HG02588 (cell line): ENCODE measurements around the gene SYP.
A peak's percentile ranks its signal among the peaks of the same experiment; 100 is the strongest.

Experiments
- ATAC-seq: cut with Tn5 transposase; IDR thresholded peaks from one replicate; pipeline ENCODE4 v1.9.1; 2021; ENCODE audit warnings: mild to moderate bottlenecking, moderate library complexity; ENCODE audit not compliant: unreplicated experiment

The SYP gene

DNA sequence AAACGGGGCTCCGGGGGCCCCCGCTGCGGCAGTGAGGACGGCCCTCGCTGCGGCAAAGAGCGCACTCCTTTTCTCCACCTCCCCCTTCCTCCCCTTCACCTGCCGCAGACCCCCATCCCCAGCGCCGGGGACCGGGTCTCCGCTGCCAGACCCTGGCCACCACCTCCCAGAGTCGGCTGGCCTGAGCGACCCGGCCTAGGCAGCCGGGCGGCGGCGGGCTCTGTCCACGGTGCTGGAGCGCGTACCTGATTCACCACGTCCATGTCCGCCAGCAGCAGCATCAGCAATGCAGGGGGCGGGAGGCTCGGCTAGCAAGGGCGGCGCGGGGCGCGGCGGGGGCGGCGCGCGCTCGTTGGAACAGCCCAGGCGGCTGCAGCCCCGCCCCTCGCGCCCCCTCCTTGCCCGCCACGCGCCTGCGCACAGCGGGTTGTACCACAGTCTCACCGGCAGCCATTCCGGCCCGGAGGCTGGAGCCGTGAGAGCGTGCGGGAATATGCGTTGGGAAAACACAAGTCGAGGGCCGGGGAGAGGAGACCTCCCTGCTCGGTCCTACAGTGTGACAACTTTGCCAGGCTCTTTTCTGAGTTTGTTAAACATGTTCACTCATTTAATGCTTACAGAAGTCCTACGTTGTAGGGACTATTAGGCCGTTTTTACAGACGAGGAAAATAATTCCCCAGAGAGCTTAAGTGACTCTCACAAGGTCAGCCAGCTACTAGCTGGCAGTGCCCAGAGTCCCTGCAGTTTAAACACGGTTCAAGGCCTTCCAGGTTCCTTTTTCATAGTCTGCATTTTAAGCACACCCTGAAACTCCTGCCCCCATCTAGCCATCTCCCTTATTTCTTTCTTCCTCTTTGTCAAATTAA is at the start of gene SYP:
Gene SYP (minus strand): TSS at position 288 of the 866 bp plus-strand sequence. CDS start 7 bp downstream, at position 281.
- ATAC-seq: peak; percentile 96

DNA sequence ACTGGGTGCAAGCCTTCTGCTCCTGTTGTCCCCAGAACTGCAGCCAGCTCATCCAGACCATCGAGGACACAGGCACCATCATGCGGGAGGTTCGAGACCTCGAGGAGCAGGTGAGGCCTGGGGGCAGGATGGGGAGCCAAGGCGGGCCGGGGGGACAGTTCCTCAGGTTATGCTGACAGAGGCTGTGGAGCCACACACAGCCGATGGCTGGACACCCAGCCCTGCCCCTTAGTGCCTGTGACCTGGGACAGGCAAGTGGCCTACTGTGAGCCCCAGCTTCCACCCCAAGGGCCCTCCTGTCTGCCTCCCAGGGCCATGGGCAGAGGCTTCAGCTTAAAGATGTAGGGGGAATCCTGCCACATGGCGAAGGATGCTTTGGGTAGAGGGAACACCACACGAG is 49.6 kb upstream of the SYP start:
- ATAC-seq: no peak

DNA sequence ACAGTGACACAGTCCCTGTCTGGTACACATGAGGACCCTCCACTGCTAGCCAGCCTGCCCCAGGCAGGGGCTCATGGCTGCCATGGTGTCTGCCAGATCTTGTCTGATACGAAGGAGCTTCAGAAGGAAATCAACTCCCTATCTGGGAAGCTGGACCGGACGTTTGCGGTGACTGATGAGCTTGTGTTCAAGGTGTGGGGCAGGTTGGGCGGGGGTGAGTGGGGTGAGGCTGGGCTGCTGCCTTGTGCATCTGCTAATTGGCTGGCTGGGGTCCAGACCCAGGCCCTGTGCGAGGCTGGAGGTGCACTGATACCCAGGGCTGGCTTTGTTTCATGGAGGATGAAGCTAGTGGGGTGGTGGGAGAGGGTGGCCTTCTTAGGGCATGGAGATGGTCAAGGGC is 49.1 kb upstream of the SYP start:
- no peak for ATAC-seq

DNA sequence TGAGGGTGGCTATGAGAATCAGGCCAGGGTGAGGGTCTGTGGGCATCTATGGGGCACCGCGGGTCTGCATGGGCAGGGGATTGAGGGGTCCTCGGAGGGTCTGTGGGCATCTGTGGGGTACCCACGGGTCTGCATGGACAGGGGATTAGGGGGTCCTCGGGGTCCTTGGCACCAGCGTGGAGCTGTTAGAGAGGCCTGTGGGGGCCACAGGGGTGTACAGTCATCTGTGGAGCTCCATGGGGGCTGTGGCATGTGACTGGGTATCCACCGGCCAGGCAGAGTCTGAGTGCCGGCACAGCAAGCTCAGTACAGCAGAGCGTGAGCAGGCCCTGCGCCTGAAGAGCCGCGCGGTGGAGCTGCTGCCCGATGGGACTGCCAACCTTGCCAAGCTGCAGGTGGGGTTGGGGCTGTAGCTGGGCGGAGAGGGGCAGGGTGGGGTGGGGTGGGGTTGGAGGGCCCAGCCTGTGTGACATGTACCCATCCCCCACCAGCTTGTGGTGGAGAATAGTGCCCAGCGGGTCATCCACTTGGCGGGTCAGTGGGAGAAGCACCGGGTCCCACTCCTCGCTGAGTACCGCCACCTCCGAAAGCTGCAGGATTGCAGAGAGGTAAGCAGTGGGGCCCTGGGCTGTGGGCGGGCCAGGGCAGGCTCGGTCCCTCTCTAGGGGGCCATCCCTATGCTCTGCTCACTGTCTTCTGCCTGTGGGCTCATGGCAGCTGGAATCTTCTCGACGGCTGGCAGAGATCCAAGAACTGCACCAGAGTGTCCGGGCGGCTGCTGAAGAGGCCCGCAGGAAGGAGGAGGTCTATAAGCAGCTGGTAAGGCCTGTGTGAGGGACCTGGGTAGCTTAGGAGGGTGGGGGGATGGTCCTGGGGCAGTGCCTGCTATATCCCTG is 48.2 kb upstream of the SYP start:
- no peak for ATAC-seq

DNA sequence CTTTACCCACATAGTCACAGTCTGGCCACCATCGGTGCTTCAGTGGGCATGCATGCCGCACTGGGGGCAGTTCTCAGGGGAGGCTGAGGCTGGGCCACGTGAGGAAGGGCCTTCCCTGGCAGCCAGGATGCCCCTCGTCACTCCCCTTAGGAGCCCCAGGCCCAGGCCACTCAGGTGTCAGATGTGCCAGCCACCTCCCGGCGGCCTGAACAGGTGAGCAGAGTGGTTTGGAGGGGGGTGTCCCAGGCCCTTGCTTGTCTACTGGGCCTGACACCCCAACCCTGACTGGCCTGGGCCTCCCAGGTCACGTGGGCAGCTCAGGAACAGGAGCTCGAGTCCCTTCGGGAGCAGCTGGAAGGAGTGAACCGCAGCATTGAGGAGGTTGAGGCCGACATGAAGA is 47.4 kb upstream of the SYP start:
- ATAC-seq: no peak

DNA sequence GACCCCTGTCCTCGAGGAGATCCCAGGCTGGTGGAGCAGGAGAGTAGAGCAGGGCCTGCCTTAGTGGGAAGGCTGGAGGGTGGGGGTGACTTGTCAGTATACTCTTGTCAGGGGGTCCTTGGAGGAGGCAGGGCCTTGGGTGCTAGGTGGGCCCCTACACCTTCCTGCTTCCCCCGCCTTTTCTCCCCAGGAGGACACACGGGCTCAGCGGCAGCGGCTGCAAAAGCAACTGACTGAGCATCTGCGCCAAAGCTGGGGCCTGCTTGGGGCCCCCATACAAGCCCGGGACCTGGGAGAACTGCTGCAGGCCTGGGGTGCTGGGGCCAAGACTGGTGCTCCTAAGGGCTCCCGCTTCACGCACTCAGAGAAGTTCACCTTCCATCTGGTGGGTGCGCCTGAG is 46.5 kb upstream of the SYP start:
- ATAC-seq: no peak

DNA sequence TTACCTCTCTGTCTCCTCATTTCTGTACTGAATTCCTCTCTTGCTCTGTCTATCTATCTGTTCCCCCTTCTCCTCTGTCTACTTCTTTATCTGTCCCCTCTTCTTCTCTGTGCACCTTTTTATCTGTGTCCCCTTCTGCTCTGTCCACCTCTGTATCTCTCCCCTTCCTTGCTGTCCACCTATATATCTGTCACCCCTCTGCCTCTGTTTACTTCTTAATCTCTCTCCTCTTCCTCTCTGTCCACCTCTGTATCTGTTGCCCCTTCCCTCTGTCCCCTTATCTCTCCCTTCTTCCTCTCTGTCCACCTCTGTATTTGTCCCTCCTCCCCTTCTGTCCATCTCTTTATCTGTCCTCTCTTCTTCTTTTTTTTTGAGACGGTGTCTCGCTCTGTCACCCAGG is 44.2 kb upstream of the SYP start:
- no peak for ATAC-seq

DNA sequence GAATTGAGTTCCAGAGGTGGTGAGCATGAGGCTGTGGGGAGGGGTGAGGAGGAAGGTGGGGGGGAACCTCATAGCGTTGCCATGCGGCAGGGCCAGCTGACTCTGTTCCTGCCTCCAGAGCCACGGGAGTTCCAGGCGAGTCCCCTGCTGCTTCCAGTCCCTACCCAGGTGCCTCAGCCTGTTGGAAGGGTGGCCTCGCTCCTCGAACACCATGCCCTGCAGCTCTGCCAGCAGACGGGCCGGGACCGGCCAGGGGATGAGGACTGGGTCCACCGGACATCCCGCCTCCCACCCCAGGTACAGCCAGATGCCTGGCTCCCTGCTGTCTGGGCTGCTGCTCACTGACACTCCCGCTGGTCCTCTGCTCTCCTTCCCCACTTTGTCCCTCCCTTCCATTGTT is 43.2 kb upstream of the SYP start:
- ATAC-seq: no peak

DNA sequence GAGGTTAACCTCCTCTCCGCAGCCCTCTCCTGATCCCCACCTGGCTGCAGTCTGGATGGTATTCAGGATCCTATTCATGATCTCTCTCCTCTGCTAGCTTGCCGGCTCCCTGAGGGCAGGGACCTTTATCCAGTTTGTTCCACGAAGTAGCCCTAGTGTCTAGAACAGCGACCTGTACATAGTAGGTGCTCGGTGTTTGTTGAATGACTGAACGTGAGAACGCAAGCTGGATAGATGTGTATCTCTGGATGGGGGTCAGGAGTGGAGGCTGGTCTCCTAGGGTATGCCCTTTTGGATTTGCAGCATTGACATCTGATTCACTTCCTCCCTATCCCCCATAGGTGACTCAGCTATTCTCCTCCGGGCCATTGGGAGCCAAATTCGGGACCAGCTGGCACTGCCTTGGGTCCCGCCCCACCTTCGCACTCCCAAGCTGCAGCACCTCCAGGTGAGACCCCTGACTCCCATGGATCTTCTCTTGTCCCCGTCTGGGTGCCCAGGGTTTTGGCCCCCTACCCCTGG is 42.6 kb upstream of the SYP start:
- ATAC-seq: no peak

DNA sequence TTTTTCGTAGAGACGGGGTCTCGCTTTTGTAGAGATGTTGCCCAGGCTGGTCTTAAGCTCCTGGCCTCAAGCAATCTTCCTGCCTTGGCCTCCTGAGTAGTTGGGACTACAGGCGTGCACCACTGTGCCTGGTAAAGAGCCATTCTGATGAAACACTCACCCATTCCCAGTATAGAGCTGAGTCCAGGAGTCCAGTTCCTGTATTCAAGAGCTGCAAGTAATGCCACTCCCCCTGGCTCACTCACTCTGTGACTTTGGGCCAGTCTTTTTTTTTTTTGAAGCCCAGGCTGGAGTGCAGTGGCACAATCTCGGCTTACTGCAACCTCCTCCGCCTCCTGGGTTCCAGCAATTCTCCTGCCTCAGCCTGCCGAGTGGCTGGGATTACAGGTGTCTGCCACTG is 38.7 kb upstream of the SYP start:
- ATAC-seq: no peak

DNA sequence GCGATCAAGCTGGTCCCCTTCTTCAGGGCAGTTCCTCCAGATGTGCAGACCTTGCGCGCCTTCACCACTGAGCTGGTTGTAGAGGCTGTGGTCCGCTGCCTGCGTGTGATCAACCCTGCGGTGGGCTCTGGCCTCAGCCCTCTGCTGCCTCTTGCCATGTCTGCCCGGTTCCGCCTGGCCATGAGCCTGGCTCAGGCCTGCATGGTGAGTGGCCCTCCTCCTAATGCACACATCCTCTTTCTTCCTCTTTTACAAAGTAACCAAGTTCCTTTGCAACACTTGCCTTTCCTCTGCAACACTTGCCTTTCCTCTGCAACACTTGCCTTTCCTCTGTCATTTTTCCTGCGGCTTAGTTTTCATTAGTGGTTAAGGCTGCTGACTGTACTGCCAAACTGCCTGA is 37.1 kb upstream of the SYP start:
- ATAC-seq: no peak

DNA sequence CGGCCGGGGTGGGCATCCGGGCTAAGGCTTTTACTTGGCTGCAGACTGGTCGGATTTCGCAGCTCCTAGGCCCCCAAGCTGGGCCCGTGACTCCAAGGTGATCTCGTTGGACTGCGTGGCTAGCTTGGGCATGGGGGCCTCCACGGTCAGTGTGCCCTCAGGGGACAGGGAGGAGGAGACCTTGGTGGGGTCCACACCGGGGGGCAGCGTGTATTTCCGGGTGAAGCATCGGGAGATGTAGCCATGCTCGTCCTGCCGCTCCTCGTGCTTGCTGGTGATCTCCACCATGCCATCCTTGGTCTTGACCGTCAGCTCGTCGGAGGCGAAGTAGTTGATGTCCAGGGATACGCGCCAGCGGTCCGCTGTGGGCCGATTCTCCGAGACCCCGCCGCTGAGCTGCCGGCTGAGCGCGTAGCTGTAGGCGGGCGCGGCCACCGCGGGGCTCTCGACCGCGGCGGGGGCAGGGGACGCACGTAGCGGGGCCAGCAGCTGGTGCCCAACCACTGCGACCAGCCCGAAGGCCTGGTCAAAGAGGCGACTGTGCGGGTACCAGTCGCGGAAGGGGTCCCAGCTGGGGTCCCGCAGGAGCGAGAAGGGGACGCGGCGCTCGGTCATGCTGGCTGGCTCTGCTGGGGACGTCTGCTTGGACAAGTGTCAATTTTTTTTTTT is 34.0 kb upstream of the SYP start:
- ATAC-seq: no peak

DNA sequence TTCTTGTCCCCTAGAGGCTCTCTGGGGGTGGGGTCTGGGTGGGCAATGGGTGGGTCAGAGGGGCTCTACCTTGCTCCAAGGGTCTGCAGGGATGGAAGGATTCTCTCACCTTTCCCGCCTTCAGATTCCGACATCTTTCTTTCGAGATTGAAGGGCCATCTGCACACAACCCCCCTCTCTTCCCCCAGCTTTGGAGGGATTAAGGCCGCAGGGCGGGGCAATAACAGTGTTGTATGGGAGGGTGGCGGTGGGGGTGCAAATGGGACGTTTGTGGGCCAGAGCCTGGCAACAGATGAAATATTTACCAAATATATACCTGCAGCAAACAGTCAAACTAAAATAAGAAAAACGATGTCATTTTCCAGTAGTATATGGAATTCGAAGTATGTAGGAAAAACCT is 33.2 kb upstream of the SYP start, which contains the start of gene CACNA1F:
Gene CACNA1F (minus strand): TSS at position 165 of the 400 bp plus-strand sequence. CDS start 31 bp downstream, at position 134.
- ATAC-seq: no peak

DNA sequence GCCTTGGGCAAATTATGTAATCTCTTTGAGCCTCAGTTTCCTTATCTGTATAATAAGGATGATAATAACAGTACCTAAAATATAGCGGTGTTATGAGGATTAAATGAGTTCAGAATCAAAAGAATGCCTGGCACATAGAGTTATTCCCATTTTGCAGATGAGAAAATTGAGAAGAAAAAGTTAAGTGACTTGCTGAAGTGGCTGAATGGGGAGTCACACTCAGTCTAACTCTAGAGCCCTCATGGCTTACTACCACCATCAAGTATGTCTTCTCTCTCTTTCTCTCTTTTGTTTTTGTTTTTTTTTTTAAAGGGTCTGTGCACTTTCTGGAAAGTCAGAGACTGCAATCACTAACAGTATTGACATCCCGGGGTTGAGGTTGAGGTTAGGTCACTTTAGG is 32.5 kb upstream of the SYP start:
- no peak for ATAC-seq

DNA sequence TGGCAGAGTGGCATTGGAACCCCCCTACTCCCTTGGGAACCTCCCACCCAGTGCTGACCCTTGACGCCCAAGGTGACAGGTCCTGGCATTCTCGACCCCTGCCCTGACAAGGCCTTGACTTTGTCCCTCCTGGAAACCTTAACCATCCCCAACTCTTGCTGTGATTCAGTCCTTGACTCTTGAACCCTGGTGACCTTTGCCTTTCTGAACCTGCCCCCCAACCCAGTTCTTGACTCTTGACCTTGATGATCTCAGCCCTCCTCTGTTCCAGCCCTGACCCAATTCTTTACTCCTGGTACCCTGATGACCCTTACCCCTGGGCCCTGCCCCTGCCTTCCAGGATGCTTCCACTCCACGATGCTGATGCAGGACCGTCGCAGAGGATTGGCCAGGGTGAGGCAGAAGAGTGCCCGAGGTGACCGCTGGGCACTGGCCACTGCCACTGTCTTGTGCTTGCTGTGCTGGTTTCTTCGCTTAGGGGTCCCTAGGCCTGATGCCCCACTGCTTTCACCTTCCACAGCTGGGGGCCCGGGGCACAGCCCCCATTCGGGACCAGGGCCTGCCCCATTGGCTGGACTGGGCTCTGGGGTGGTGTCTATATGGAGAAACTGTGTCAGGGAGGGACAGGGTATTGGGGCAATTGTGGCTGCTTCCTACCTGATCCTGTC is 31.5 kb upstream of the SYP start:
- ATAC-seq: no peak

DNA sequence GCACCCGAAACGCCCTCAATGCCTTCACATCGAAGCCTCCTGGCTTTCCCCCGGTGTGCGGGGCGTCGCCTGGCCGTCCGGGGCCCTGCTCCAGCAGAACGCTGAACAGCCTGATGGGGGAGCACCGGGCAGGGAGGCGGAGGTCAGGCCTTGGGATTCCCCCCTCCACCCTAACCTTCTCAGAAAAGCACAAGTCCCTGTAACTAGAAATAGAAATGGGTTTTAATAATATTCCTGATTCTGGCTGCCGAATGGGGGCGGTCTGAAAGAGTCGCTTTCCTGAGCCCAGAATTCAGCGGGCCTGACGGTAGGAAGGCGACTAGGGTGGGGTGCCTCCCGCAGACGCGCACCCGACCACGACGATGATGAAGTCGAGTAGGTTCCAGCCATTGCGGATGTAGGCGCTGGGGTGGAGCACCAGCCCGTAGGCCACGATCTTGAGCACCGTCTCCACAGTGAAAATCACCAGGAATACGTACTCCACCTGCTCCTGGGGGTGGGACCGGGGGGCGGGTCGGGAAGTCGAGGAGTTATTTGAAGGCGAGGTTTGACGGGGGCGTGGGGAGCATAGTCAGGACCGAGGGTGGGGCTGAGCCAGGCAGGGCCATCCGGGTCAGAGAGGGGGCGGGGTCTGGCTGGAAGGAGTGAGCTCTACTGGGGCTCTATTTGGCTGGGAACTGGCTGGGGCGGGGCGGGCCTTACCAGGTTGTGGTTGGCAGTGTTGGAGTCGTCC is 30.7 kb upstream of the SYP start:
- ATAC-seq: peak; percentile 73

DNA sequence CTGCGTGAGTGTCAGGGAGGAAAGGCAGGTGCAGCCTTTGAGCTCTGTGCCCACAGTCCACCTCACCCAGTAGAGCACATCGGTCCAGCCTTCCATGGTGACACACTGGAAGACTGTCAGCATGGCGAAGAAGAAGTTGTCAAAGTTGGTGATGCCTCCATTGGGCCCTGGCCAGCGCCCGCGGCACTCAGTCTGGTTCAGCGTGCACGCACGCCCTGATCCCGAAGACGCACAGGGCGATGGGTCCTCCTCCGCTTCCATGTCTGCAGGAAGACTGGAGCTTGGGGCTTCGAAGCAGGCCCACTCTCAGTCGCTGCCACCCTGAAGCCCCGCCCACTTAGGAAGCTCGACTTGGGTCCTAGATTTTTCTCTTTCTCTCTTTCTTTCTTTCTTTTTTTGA is 28.2 kb upstream of the SYP start:
- ATAC-seq: no peak

DNA sequence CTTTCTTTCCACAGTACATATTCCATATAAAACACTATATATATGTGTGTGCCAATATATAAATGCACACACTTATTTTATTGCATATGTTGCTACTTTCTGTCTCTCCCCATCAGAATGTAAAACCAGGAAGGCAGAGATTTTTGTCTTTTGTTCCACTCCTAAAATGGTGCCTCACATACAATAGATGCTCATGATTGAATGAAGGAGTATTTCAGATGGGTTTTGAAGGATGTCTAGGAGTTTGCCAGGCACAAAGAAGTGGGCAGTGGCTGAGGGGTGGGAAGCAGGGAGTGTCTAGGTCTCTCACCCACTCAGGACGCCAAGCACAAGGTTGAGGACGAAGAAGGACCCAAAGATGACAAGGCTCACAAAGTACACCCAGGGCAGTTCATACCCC is 27.7 kb upstream of the SYP start:
- ATAC-seq: no peak

DNA sequence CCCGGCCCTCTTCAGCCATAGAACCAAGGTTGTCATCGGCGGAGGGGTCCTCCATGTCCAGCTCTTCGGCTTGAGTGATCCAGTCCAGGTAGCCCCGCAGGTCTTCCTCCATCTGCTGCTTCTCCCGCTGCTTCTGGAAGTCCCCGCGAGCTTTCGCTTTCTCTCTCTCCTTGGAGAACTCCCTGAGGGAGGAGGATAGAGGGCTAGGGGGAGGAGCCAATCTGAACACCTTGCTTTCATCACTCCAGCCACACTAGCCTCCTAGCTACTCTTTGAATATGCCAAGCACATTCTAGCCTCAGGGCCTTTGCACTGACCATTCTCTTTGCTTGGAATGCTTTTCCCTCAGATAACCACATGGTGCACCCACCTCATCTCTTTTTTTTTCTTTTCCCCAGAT is 27.0 kb upstream of the SYP start:
- ATAC-seq: no peak

DNA sequence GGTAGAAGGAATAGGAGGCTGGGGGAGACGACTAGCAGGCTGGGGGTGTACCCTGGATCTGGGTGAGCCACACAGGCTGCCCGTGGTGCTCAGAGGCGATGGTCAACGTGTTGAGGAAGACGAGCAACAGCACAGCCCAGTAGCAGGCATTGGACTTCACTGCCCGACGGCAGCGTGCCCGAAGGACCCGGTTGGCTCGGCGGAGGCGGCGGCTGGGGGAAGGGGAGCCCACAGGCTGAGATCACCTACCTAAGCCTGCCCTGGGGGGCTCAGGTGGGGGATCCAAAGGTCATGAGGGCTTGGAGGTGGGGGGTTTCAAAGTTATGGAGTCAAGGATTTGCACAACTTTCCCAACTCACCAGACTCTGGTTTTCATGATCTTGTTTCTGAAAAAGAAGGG is 25.9 kb upstream of the SYP start:
- no peak for ATAC-seq
